ENCODE results near the gene DEPDC1B.
"Not testable (repeated sequence)": the region's sequence is repeated elsewhere in the genome, so short reads cannot be mapped to it uniquely, and the experiment has no call there.

DEPDC1B gene

GRCh38 chr5:60578315-60578714, 121.7 kb downstream of the DEPDC1B start:
- no peak for DNase-seq

DNA sequence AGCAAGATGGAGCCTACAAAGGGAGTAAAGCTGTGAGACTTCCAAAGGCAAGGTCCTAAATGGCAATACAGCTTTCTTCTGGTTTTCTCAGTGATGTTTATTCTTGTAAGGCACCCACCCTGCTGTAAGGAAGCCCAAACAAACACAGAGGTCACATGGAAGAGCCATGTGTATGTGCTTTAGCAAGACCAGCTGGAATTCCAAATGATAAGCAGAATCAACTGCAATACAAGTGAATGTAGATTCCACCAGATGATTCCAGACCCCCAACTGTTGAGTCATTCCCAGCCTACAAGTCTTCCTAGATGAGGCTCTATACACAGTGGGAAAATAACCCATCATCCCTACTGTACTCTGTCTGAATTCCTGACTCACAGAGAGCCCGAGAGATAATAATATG, 122.8 kb downstream of the DEPDC1B start:
- no peak for DNase-seq

DNA sequence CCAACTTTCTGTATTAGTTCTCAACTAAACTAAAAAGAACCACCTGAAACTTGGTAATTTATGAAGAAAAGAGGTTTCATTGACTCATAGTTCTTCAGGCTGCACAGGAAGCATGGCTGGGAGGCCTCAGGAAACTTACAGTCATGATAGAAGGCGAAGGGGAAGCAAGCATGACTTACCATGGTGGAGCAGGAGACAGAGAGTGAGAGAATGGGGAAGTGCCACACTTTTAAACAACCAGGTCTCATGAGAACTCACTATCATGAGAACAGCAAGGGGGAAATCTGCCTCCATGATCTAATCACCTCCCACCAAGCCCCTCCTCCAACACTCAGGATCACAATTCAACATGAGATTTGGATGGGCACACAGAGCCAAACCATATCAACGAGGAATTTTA, 123.5 kb downstream of the DEPDC1B start:
- DNase-seq: no peak

DNA sequence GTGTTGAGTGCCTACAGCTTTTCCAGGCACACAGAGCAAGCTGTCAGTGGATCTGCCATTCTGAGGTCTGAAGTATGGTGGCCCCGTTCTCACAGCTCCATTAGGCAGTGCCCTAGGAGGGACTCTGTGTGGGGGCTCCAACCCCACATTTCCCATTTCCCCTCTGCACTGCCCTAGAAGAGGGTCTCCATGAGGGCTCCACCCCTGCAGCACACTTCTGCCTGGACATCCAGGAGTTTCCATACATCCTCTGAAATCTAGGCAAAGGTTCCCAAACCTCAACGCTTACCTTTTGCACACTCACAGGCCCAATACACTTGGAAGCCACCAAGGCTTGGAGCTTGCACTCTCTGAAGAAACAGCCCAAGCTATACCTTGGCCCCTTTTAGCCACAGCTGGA, 131.3 kb downstream of the DEPDC1B start:
- DNase-seq: no peak

- no peak for DNase-seq
Observed at GRCh38 chr5:60563696-60564324, 136.2 kb downstream of the DEPDC1B start.

DNA sequence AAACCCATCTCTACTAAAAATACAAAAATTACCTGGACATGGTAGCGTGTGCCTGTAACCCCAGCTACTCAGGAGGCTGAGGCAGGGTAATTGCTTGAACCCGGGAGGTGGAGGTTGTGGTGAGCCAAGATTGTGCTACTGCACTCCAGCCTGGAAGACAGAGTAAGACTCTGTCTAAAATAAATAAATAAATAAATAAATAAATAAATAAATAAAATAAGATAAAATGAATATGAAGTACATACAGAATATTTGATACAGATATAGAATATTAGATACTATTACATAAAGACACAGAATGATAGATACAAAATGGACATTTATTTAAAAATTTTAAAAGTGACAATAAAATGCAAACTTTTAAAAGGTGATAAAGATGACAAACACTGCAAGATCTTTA, 146.7 kb downstream of the DEPDC1B start:
- DNase-seq: not testable (repeated sequence)

DNA sequence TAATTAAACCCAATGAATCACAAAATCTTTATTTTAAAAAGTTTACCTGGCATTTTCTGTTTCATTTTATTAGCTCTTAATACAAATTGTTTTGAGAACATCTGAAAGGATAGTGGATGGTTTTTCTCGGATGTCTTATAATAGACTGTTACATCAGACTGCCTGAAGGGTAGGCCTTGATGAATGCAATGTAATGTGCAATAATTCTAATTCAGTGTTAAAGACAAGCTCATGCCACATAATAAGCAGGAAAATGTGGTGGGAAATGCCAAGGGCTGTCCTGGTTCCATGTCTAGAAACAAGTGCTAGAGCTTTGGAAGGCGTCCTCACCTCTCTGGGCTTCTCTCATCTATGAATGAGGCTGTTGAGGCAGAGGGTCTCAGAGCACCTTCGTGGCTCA, 148.1 kb downstream of the DEPDC1B start:
- no peak for DNase-seq

- no peak for DNase-seq
Observed at GRCh38 chr5:60551250-60551649, 148.7 kb downstream of the DEPDC1B start.

GRCh38 chr5:60550311-60550710, 149.7 kb downstream of the DEPDC1B start:
- DNase-seq: no peak

GRCh38 chr5:60549841-60550240, 150.1 kb downstream of the DEPDC1B start:
- no peak for DNase-seq
